ENCODE results near the gene DAPK2. TPM values are rescaled to one million over a fixed set of nuclear protein-coding genes. Genes with fewer than 3 reads are reported as not detected.

The DAPK2 gene
- total and polyA plus RNA-seq, 9 donors, result 0.77 to 6.2 (median 2.0) TPM

DNA sequence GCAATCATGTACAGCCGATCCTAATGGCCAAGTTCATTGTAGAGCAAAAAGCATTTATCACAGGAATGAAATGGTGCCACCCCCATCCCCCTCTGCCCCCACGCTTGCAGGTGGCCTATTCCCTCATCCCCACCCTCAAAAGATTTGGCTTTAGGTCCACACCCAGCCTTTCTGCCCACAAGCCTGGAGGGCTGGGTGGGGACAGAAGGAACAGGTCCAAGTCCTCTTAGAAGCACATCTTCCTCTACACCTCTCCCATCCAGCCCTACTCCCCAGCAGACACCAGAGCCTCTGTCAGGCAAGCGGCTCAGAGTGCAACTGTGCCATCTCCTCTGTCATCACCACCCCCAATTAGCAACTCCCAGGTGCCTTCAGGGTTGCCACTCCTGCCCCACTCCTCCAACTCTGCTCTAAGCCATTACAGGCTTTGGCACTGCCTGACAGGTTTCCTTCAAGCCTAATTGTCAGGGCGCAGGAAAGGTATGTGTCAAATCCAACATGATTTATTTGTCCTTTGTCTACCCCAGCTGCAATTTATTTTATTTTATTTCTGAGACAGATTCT lies 49.4 kb downstream of the DAPK2 start:
- no peak overlapping the region for H3K4me3 ChIP-seq
- 95 to 99% (median 96%) methylated on average over 4 of the region's 4 CpGs for WGBS, 3 donors
- H3K36me3 ChIP-seq, result no peaks in the 10 kb centered on the region
- H3K9me3 ChIP-seq, result no peaks in the 10 kb centered on the region
- no peak for TF ChIP-seq EP300 (IDR thresholded peaks at IDR 0.05)
- TF ChIP-seq CTCF (IDR thresholded peaks at IDR 0.05), result no peak
- no peak for TF ChIP-seq POLR2A (IDR thresholded peaks at IDR 0.05)
- no peak for DNase-seq
- no peaks in the 10 kb centered on the region for H3K27me3 ChIP-seq
- peaks cover 8% of the 10 kb centered on the region for H3K4me1 ChIP-seq (ENCODE audit: insufficient read depth)
- intact Hi-C loops (cut with DNase I), result no loop called here
- H3K27ac ChIP-seq, result no peak overlapping the region

DNA sequence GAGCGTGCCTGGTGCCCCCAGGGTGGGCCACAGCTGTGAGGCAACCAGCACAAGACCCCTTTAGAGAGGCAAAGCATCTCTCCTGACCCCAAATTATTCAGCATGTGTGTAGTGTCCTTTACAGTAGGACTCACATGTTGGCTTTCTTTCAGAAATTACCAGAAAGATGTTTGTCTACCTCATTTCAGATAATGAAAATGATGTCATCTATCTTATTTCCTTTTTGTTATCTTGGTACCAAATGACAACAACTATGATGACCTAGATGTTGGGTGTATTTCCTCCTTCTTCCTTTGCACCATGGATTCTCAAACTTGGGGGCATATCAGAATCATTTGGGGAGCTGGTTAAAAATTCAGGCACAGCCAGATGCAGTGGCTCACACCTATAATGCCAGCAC lies 50.5 kb downstream of the DAPK2 start:
- 98 to 100% (median 100%) methylated on average over 1 of the region's 1 CpG for WGBS, 3 donors
- TF ChIP-seq CTCF (IDR thresholded peaks at IDR 0.05) (no peak), EP300 (IDR thresholded peaks at IDR 0.05) (no peak), POLR2A (IDR thresholded peaks at IDR 0.05) (no peak)
- H3K9me3 ChIP-seq, result no peaks in the 10 kb centered on the region
- H3K4me3 ChIP-seq, result no peak overlapping the region
- intact Hi-C loops (cut with DNase I), result no loop called here
- DNase-seq, result no peak
- peaks cover 8% of the 10 kb centered on the region for H3K4me1 ChIP-seq (ENCODE audit: insufficient read depth)
- H3K36me3 ChIP-seq, result no peaks in the 10 kb centered on the region
- no peak overlapping the region for H3K27ac ChIP-seq
- no peaks in the 10 kb centered on the region for H3K27me3 ChIP-seq

DNA sequence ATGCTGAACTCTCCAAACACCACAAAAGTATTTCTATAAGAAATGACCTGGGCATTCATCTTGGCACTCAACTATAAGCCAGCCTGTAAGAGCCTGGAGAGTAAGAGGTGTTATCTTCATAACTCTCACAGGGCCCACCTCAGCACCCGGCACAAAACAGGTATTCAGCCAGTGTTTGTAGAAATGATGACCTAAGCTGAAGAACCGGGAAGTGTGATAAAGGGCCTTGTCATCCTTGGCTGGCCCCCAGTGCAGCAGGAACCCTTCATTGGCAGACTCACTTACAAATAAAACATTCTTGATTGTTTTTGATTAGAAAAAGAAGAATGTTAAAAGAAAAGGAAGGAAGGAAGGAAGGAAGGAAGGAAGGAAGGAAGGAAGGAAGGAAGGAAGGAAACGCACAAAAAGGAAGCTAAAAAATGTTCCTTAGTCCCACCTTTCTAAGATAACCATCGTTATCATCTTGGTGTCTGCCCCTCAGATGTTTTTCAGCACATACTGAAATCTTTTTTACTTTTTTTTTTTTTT lies 52.1 kb downstream of the DAPK2 start:
- DNase-seq, result no peak
- intact Hi-C loops (cut with DNase I), result no loop called here
- Histone ChIP-seq H3K4me3 (no peak overlapping the region), H3K27ac (no peak overlapping the region), H3K36me3 (no peaks in the 10 kb centered on the region), H3K9me3 (no peaks in the 10 kb centered on the region), H3K27me3 (no peaks in the 10 kb centered on the region), H3K4me1 (ENCODE audit: insufficient read depth) (peaks cover 6% of the 10 kb centered on the region)
- 55 to 66% (median 57%) methylated on average over 4 of the region's 4 CpGs for WGBS, 3 donors
- TF ChIP-seq CTCF (IDR thresholded peaks at IDR 0.05), result no peak
- TF ChIP-seq POLR2A (IDR thresholded peaks at IDR 0.05), result no peak
- no peak for TF ChIP-seq EP300 (IDR thresholded peaks at IDR 0.05)

- DNase-seq, result no peak
- TF ChIP-seq POLR2A (IDR thresholded peaks at IDR 0.05) (no peak), EP300 (IDR thresholded peaks at IDR 0.05) (no peak), CTCF (IDR thresholded peaks at IDR 0.05) (no peak)
- Histone ChIP-seq H3K4me3 (no peak overlapping the region), H3K9me3 (no peaks in the 10 kb centered on the region), H3K4me1 (ENCODE audit: insufficient read depth) (no peaks in the 10 kb centered on the region), H3K27ac (no peak overlapping the region), H3K27me3 (no peaks in the 10 kb centered on the region), H3K36me3 (no peaks in the 10 kb centered on the region)
- intact Hi-C loops (cut with DNase I), result no loop called here
- 60 to 66% (median 65%) methylated on average over 1 of the region's 1 CpG for WGBS, 3 donors
These were observed 54.0 kb downstream of the DAPK2 start for GRCh38 chr15:63992300-63992699.
